HG03064 (cell line): ENCODE results near the gene SORCS2.

Experiments used
- ATAC-seq: cut with Tn5 transposase; IDR thresholded peaks from one replicate; pipeline ENCODE4 v1.9.1; 2021; ENCODE audit warnings: low read depth; ENCODE audit not compliant: unreplicated experiment

SORCS2 gene

DNA sequence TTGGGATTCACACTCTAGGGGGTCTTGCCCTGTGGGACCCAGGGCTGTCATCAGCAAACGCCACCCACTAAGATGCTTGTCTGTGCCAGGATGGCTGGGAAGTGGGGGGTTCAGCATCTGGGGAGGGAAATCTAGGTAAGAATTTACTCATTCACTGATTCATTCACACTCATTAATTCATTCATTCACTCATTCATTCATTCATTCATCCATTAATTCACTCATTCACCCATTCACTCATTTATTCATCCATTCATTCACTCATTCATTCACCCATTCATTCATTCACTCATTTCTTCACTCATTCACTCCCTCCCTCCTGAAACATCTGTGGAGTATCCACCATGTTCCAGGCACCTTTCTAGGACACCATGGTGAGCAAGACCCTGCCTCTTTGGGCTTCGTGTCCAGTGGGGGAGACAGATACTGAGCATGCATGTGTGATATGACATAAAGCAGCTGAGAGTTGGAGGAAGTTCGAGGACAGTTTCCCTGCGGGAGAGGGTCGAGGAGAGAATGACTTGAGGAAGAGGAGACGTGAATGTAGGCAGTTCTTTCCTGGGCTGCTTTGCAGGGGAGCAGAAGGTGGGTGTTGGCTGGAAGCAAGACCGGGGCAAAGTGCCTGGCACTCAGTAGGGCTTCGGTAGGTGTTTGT lies 90.6 kb downstream of the SORCS2 start:
- no peak for ATAC-seq

DNA sequence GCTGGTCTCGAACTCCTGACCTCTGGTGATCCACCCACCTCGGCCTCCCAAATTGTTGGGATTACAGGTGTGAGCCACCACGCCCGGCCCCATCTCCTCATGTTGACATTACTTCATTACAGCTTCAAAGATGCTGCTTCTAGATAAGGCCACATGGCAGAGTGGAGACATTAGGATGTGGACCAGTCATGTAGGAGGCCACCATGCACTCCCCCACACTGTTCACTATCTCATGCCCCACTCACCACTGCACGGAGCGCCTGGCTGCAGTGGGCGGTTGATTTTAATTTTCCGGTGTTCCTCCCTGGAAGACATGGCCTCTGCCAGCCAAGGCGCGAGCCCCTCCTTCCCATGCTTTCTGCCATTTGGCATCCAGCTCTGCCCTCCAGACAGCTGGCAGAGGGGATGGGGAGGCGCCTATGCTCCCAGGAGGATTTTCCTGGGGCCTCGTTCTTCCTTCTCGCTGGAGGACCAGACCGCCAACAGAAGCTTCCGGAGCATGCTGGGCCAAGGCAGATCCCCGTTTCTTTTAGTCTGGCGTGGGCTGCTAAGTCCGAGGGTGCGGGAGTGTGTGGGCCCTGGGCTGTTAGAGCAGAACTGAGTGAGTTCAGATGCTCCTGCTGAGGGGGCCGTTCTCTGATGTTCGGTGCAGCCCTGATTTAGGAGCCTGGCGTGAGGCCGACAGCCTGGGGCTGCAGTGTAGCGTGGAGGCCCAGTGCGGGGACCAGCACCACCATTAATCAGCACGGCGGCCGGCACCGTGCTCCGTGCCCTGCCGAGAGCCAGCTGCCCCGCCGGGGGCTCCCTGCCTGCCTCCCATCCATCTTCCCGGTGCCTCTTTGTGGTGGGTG lies 93.1 kb downstream of the SORCS2 start:
- no peak for ATAC-seq

DNA sequence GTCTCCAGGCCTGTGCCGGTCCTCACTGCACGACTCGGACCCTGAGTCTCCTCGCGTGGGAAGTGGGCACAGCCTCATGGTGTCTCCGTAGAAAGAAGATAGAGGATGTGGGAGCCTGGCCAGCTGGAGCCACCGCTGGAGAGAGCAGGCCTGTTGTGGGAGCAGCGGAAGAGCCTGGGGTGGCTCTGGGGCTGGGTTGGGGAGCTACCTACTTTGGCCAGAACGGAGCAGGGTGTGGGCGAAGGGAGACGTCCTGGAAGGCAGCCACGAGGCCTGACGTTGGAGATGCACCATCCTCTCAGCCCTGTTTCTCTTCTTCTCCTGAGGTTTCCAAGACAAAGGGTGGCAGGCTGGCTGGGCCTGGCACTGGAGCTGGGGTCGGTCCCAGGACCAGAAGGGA lies 93.8 kb downstream of the SORCS2 start:
- no peak for ATAC-seq

DNA sequence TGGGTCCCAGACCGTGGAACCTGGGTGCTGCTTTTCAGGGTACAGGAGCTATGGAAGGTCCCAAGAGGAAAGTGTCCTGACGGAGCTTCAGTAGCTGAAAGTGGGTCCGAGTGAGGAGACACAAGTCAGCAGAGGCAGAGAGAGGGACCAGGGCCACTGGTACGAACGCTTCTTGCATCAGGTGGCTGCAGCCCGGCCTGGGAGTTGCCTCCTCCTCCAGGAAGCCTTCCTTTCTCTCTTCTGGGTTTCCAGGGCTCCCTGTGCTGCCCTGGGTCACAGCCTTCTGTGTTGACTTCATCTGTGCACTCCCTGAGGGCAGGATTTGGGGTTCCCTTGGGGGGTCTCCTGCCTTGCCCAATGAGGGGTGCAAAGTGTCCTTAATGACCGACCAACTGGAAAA lies 94.5 kb downstream of the SORCS2 start:
- no peak for ATAC-seq

DNA sequence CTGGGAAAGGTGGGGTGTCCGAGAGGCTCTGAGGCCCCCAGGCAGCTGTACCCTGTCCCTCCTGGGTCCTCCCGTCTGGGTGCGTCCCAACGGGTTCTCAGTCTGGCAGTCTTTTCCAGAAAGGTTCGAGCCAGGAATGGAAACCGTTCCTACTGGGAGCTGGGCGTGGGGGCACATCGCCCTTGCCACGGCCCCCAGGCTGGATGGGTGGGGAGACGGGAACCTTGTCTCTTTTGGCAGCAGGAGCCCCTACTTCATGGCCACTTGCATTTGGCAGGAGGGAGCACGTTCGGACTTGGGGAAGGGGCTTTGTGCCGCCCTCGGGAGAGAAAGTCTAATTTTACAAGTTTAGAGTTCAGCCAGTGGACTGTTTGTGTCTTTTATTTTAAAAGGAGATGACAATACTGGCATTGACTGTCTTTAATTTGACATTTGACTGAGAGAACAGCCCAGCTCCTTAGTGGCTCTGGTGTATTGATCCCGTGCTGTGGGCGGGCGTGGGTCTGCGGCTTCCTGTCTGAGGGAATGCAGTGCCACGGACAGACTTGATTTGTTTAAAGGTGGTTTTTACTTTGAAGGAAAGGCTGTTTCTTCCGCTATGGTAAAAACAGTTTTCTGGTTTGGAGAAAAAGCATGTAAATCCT lies 95.1 kb downstream of the SORCS2 start:
- ATAC-seq = no peak

DNA sequence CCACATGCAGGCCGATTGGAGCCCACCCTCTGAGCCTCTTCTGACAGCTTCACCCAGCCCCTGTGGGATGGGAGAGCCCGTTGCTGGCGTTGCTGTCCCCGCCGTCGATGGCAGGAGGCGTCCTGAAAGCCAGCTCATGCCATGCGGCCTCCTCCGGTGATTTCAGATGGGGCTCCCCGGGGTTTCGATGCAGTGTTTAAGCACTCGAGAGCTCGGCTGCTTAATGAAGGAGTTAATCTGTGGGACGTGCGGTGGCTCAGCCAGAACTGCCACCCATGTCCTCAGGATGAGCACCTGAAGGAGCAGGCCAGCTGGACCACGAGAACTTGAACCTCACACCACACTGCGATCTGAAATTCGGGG lies 95.6 kb downstream of the SORCS2 start:
- no peak for ATAC-seq

DNA sequence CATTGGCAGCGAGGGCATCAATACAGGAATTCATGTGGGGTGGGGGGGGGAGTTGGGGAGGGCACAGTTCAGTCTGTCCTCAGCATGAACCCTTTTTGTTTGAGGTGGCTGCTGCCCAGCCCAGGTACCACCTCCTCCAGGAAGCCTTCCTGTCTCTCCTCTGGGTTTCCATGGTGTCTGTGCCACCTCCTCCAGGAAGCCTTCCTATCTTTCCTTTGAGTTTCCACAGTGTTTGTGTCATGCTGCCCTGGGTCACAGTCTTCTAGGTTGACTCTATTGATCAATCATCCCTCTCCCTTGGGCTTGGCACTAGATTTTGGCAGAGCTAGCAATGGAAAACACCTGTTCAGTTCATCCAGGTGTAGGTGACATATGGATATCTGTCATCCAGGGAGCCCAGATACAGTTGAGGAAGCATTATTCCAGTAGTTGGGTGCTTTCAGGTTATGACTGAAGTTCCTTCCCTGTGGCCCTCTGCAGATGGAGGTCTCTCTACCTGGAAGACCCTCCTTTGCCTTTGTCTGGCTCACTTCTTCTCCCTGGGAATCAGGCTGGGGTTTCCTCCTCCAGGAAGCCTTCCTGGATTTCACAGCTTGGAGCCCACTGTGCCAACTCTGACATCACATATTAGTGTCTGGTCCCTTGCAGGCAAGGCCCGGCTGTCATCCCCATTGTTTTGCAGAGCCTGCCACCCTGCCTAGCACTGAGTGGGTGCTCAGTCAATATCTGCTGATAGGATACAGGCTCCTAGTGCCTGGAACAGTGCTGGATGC lies 96.6 kb downstream of the SORCS2 start:
- ATAC-seq = no peak

DNA sequence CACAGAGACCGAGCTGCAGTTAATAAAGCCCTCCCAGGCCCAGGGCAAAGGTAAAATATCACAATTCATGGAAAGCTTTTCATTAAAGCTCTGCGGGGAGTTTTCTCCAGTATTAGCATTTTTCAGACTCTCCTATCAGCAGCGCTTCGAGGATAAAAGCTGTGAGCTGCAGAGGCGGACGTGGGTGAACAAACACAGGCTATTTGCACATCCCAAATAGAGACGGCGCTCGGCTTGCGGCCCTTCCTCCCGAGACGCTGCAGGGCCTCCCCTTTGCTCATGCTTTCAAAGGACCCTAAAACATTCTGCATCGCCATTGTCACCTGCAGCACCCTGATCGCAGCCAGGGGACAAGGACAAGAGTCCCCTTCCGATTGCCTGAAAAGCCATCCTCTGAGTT lies 97.3 kb downstream of the SORCS2 start:
- ATAC-seq = no peak

DNA sequence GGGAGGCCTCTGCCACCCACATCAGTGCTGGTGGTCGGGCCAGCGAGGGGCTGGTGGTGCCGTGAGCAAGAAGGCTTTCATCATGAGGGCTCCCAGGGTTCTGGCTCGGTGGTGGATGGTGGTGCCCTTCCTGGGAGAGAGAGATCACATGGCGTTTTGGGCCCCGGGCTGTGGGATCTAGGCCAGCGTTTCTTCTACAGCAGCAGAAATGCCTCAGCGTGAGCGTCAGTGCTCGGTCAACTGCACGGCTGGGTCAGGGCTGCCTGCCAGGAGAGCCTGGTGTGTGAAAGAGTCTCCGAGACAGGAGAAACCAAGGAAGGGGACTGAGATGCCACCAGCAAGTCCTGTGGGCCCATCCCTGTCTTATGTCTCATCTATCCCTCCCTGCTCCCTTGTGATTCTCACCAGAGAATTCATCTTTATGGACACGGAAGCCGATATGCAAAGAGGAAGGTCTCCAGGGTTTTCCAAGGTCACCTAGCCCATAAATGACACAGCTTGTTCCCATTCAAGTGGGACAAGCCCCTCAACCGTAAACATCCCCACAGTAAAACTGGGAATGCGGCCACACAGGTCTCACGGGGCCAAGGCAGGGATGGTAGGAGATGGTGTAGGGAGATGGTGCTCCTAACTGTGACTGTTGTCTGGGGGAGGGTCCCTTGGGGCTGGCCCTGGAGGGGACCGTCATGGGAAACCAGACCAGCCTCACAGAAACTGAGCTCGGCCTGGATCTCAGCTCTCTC lies 99.2 kb downstream of the SORCS2 start:
- no peak for ATAC-seq

DNA sequence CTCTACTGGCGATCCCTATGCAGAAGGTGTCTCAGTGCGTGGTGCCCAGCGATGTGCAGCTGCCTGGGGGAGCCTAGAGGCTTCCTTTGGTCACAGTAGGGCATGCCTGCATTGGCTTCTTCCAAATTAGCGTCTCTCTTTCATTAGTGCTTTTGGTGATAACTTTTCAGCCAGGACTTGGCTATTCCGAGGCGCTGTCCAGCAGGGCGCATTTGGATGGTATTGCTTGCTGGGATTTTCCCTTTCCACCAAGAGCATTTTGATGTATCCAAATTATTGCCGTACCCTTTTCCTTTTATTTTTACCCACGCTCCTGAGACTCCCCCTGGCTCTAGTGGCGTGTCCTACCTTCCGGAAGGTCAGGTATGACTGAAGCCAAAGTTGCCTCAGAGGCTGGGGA lies 101.4 kb downstream of the SORCS2 start:
- no peak for ATAC-seq

DNA sequence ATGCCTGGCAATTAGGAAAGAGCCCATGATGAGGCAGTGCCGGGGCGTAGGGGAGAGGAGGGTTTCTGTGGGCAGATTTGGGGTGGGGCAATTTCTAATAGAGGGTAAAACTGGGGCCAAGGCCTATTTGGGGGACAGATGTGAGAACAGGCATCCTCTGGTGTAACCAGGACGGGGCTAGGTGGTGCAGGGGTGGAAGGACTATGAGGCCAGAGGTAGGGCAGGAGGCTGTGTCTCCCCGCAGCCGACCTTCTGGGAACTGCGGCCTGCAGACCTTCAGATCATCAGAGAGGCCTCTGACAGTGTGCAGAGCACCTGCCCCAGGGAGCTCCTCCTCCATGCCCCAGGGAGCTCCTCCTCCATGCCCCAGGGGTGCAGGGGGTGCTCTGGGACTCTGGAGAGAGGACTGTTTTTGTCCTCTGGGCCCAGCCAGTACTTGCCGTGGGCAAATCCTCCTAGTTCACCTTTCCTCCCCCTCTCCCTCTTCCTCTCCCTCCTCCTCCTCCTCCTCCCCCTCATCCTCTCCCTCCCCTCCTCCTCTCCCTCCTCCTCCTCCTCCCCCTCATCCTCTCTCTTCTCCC lies 101.9 kb downstream of the SORCS2 start:
- ATAC-seq = no peak

DNA sequence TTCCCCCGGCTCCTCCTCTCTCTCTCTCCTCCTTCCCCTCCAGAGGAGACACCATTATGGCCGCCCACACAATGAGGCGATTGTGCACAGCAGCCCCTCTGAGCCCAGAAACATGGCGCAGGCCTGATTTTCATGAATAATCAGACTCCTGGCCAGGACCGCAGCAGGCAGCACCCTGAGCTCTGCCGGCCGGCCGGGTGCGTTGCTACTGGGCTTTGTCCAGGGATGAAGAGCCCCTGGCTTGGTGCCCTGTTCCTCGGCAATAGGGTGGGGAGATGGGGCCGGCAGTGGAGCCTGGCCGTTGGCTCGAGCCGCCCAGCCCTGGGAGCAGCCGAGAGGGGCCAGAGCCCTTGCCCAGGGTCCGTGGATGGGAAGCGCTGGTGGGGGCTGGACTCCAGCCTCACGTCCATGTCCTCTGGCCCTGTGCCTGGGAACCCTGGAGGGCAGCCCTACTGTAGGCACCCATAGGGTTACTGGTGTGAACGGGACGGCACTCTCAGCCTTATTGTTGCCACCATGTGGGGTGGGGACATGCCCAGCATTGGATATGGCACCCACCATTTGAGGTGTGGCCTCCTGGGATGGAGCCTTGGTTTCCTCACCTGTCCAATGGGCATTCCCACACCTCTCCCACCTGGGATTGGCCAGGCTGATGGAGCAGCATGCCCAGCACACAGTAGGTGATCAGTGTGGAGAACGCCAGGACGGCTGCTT lies 103.0 kb downstream of the SORCS2 start:
- no peak for ATAC-seq

DNA sequence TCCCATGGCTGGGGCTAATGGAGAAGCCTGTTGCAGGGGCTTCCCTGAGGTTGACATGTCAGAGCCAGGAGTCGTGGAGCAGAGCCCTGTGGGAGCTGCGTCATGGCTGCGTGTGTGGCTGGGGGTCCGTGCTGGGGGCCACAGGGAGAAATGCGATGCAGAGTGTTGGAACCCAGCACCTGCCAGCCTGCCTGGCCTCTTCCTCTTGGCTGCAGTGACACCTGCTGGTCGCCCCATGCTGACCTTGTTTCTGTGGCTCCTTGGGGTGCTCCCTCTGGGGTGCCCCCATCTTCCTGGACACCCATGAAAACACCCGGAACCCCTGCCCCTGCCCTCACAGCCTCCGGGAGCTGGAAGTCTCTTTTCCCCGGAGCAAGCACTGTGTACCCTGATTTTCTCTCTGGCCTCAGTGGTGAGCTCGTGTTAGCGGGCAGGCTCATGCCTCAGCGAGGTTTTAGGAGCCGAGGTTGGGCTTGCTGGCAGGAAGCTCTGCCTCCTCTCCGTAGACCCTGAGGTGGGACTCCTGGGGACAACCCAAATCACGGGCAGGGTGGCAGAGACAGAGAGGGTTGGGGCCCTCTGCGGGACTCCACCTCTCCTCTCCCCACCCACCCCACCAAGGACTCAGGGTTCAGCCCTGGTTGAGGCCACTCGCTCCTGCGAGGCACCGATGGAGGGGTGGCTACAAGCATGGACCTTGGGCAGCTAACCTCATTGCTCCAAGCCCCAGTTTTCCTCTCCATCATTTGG lies 103.7 kb downstream of the SORCS2 start:
- no peak for ATAC-seq

DNA sequence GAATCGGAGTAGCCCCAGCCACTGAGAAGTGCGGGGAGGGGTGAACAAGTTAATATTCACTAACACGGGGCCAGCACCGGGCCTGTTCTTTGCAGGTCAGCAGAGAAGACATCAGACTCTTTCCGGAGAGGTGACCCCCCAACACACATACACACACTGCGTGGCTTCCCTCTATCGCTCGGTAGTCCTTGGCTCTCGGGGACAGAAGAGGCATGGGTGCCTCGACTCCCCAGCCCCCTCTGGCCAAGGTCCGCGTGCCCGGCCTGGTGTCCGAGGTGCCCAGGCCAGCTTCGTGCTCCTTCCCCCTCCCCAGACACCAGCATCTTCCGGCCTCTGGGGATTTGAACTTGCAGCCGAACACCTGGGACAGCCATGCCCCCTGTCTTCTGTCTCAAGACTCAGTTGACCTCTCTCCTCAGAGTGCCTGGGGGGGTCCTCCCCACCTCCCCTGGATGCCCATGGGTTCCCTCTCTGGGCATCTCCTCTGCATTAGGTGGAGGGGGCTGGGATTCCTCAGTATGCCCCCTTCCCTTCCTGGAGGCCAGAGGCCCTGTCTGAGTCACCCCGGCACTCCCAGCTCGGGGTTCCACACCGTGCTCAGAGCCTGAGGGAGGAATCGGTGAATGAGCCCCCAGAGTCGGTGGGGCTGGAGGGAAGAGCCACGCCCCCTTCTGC lies 104.5 kb downstream of the SORCS2 start:
- no peak for ATAC-seq

DNA sequence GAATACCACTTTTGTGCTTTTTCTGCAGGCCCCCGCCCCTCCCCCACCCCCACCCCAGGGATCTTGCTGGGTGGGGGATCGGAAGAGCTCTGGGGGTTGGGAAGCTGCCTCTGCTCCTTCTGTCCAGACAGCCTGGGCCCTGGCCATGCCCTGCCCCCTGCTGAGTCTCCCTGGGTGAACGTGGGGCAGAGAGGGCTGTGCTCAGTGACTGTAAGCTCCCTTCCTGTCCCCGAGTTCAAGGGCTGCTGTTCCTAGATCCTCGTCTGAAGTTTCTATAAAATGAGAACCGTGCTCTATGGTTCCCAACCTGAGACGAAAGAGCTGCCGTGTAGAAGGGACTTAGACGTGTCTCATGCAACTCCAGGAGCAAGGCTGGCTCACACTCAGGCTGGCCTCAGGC lies 105.0 kb downstream of the SORCS2 start:
- no peak for ATAC-seq

DNA sequence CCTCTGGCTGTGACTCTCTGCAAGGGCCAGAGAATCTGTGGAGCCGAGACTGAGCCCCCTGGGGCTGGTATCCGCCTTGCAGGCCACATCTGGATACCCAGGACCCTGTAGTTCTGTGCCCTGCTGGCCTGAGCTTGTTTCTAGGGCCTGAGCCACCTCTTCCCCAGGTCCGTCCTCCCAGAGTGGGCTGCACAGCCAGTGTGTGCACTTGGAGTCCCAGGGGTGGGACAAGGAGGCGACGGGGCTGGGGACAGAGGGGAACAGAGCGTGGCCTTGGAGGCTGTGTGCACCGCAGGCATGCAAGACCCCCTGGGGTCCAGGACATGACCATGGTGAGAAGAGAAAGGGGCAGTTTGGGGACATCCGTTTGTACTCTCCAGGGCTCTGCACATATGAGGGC lies 105.5 kb downstream of the SORCS2 start:
- ATAC-seq = no peak

DNA sequence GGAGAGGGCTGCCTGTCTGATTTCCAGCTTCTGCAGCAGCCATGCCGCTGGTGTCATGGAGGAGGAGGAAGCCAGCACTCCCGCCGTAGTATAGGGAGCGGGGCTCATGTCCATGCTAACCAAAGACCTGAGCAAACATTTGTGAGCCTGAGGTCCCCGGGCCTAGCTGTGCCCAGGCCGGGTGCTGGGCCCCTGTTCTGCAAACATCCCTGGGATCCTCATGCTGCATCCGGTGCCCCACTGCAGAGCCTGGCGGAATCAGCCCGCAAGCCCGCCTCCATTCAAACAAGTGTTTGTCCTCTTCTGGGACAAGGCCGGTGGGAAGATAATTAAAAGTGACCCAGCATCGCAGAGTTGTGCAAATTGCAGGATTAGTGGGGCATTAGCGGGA lies 106.3 kb downstream of the SORCS2 start:
- ATAC-seq = no peak
